Progenitor cell of endocrine pancreas (in vitro differentiated cells): ENCODE measurements around the gene NRXN3. TPM values are rescaled to one million over a fixed set of nuclear protein-coding genes. Genes with fewer than 3 reads are reported as not detected.

Experiments
- DNase-seq: peaks from one replicate; pipeline ENCODE4 v3.0.0; 2021; ENCODE audit warnings: low spot score; ENCODE audit not compliant: unreplicated experiment
- H3K27ac Mint-ChIP-seq: 2 replicates; pipeline ENCODE4 v1.8.0; 2021; ENCODE audit warnings: mild to moderate bottlenecking, moderate library complexity, mixed read lengths
- H3K27me3 Mint-ChIP-seq: 2 replicates; pipeline ENCODE4 v1.8.0; 2021; ENCODE audit warnings: mixed read lengths
- H3K36me3 Mint-ChIP-seq: 2 replicates; pipeline ENCODE4 v1.8.0; 2022; ENCODE audit warnings: mixed read lengths; ENCODE audit not compliant: insufficient read depth
- H3K4me1 Mint-ChIP-seq: 2 replicates; pipeline ENCODE4 v1.8.0; 2021; ENCODE audit warnings: low read depth, mixed read lengths
- H3K4me3 Mint-ChIP-seq: 2 replicates; pipeline ENCODE4 v1.8.0; 2021; ENCODE audit warnings: low read depth, mild to moderate bottlenecking, moderate library complexity, mixed read lengths
- H3K9me3 Mint-ChIP-seq: 2 replicates; pipeline ENCODE4 v1.8.0; 2021; ENCODE audit warnings: low read depth, mixed read lengths
- CTCF ChIP-seq: fragments of 200-600 bp; sonication (generic); IDR thresholded peaks from one replicate; pipeline ENCODE4 v1.5.0; 2021; ENCODE audit warnings: antibody characterized with exemption, mild to moderate bottlenecking; ENCODE audit not compliant: unreplicated experiment
- total RNA-seq: library from RNA; stranded (reverse); gene quantifications from 2 replicates; pipeline ENCODE4 v1.2.1, GENCODE V29; 2021

NRXN3 gene
- total RNA-seq, 1 donor from 2014 or later: 22.1 TPM

- DNase-seq: no peak
- peaks cover 5% of the 10 kb centered on the region for H3K36me3 Mint-ChIP-seq
- no peak for TF ChIP-seq CTCF
- H3K4me3 Mint-ChIP-seq: no peak overlapping the region
- peaks cover 30% of the 10 kb centered on the region for H3K27me3 Mint-ChIP-seq
- peaks cover 21% of the 10 kb centered on the region for H3K4me1 Mint-ChIP-seq
- H3K9me3 Mint-ChIP-seq: peaks cover 9% of the 10 kb centered on the region
- H3K27ac Mint-ChIP-seq: no peak overlapping the region
These were observed 1560.8 kb downstream of the NRXN3 start for GRCh38 chr14:79730953-79731352.

- Mint-ChIP-seq H3K9me3 (peaks cover 21% of the 10 kb centered on the region), H3K4me3 (no peak overlapping the region), H3K36me3 (peaks cover 17% of the 10 kb centered on the region), H3K27ac (no peak overlapping the region), H3K27me3 (peaks cover 14% of the 10 kb centered on the region), H3K4me1 (peaks cover 15% of the 10 kb centered on the region)
- DNase-seq: no peak
- TF ChIP-seq CTCF: no peak
These were observed 1562.9 kb downstream of the NRXN3 start for GRCh38 chr14:79732911-79733655.

GRCh38 chr14:79734151-79734550 lies 1564.0 kb downstream of the NRXN3 start:
- Mint-ChIP-seq H3K4me3 (no peak overlapping the region), H3K36me3 (peaks cover 19% of the 10 kb centered on the region), H3K27me3 (peaks cover 14% of the 10 kb centered on the region), H3K9me3 (peaks cover 21% of the 10 kb centered on the region), H3K27ac (no peak overlapping the region), H3K4me1 (peaks cover 7% of the 10 kb centered on the region)
- no peak for TF ChIP-seq CTCF
- DNase-seq: no peak

- peaks cover 14% of the 10 kb centered on the region for H3K27me3 Mint-ChIP-seq
- H3K9me3 Mint-ChIP-seq: peaks cover 21% of the 10 kb centered on the region
- H3K4me1 Mint-ChIP-seq: peaks cover 7% of the 10 kb centered on the region
- no peak for DNase-seq
- H3K36me3 Mint-ChIP-seq: peaks cover 19% of the 10 kb centered on the region
- no peak overlapping the region for H3K4me3 Mint-ChIP-seq
- H3K27ac Mint-ChIP-seq: no peak overlapping the region
- no peak for TF ChIP-seq CTCF
These were observed 1564.5 kb downstream of the NRXN3 start for GRCh38 chr14:79734656-79735055.

- peaks cover 20% of the 10 kb centered on the region for H3K36me3 Mint-ChIP-seq
- peaks cover 9% of the 10 kb centered on the region for H3K27me3 Mint-ChIP-seq
- H3K4me1 Mint-ChIP-seq: peaks cover 6% of the 10 kb centered on the region
- H3K9me3 Mint-ChIP-seq: peaks cover 21% of the 10 kb centered on the region
- H3K27ac Mint-ChIP-seq: no peak overlapping the region
- DNase-seq: no peak
- TF ChIP-seq CTCF: no peak
- H3K4me3 Mint-ChIP-seq: no peak overlapping the region
These were observed 1564.9 kb downstream of the NRXN3 start for GRCh38 chr14:79735121-79735520.
